Adrenal gland (tissue), 12 donors: ENCODE measurements around the gene PLEKHA5. TPM values are rescaled to one million over a fixed set of nuclear protein-coding genes. Genes with fewer than 3 reads are reported as not detected.
"Not testable (repeated sequence)": the region's sequence is repeated elsewhere in the genome, so short reads cannot be mapped to it uniquely, and the experiment has no call there.

ENCODE experiments used
- DNase-seq, 7 donors: peaks; one replicate each; pipeline ENCODE4 v3.0.0-alpha.2; 2019 to 2020
- H3K27ac ChIP-seq, 5 donors: fragments of 200-600 bp; sonication (generic) in 4 of 5; 1 replicate in 3 of 5; 2 replicates in 2 of 5; pipeline versions ENCODE4 v1.5.1 to v1.8.0; 2016 to 2020; ENCODE audit warnings: mild to moderate bottlenecking in 1 of 5
- H3K27me3 ChIP-seq: fragments of 200-600 bp; 2 replicates; pipeline ENCODE4 v1.8.0; 2021
- H3K36me3 ChIP-seq, 2 donors: fragments of 200-600 bp; replicated peaks in 1 of 2; 1 replicate in 1 of 2; 2 replicates in 1 of 2; pipeline versions ENCODE4 v1.5.1 to v1.8.0; 2018 to 2022
- H3K4me1 ChIP-seq, 2 donors: fragments of 200-600 bp; replicated peaks in 1 of 2; 1 replicate in 1 of 2; 2 replicates in 1 of 2; pipeline versions ENCODE4 v1.5.1 to v1.8.0; 2018 to 2021
- H3K4me3 ChIP-seq, 4 donors: fragments of 200-600 bp; sonication (generic) in 3 of 4; one replicate each; pipeline ENCODE4 v1.5.1; 2016 to 2018
- H3K9me3 ChIP-seq, 3 donors: fragments of 200-600 bp; sonication (generic) in 1 of 3; replicated peaks in 1 of 3; 1 replicate in 2 of 3; 2 replicates in 1 of 3; pipeline versions ENCODE4 v1.5.1 to v1.8.0; 2016 to 2021
- CTCF ChIP-seq, 6 experiments: fragments of 450-650 bp in 4 of 6; fragments of 200-600 bp in 2 of 6; sonication (generic) in 1 of 6; IDR thresholded peaks; 1 replicate in 5 of 6; 2 replicates in 1 of 6; pipeline versions ENCODE4 v1.5.1 to v1.8.0; 2016 to 2021; ENCODE audit warnings: antibody characterized with exemption in 6 of 6, mild to moderate bottlenecking in 2 of 6, moderate library complexity in 1 of 6
- POLR2A ChIP-seq, 2 donors: fragments of 450-650 bp; IDR thresholded peaks; one replicate each; pipeline ENCODE4 v1.6.1; 2017; ENCODE audit warnings: antibody characterized with exemption in 2 of 2, mild to moderate bottlenecking in 2 of 2, moderate library complexity in 1 of 2
- WGBS, 4 donors: extraction: QIAGEN DNeasy Blood & Tissue Kit in 2 of 4; methylation state at CpG; one replicate each; pipeline versions ENCODE4 v1.1.5 to v1.1.7; 2013 to 2017; 5-methylcytosine and 5-hydroxymethylcytosine counted together
- intact Hi-C, 2 donors: fragments of 100-400 bp; cut with DNase I; formaldehyde crosslinking; loops; one replicate each; pipeline versions ENCODE4 v1.14.1 to v1.15.0; 2022 to 2023
- polyA plus RNA-seq, 3 donors: library from polyadenylated mRNA; stranded (reverse); fragments of 200-250 nt in 2 of 3; fragments of 350-450 nt in 1 of 3; fragmentation: Illumina TruSeq in 1 of 3; extraction: RNeasy Lipid Tissue Mini Kit (QIAGEN cat#74804) in 1 of 3; gene quantifications; one replicate each; pipeline ENCODE4 v1.2.3, GENCODE V29; 2013 to 2014
- total RNA-seq, 9 donors: library from RNA; depleted of rRNA in 4 of 9; stranded (reverse); fragments of >200 nt in 4 of 9; fragments of 120-200 nt in 1 of 9; fragmentation: NEBNext Ultra II Directional in 1 of 9; extraction: Animal tissue kit (Norgen Biotek cat#: 25700) in 1 of 9; gene quantifications; one replicate each; pipeline versions ENCODE4 v1.1.0 to v1.2.4, GENCODE V29; 2013 to 2023
- donor health status: healthy with polysubstance abuse.
- donor health status: Bipolar disorder and iron deficiency.
- donor health status: DM: yes; HTN: yes; CAD: no.
- donor health status: DM: no; HTN: no; CAD: no.
- donor health status: DM: no; HTN: no; CAD: no.
- donor health status: DM: yes; HTN: yes; CAD: no.

Gene PLEKHA5
- total and polyA plus RNA-seq, 12 donors: 26.1 to 165 (median 95.7) TPM

- intact Hi-C loops: no loop called here
- H3K4me3 ChIP-seq: no peak overlapping the region
- DNase-seq: no peak
- H3K36me3 ChIP-seq: no peaks in the 10 kb centered on the region
- TF ChIP-seq POLR2A (IDR thresholded peaks at IDR 0.05) (no peak), CTCF (IDR thresholded peaks at IDR 0.05) (no peak)
- H3K27ac ChIP-seq: no peak overlapping the region
- H3K9me3 ChIP-seq: no peaks in the 10 kb centered on the region
- WGBS, 4 donors: 89 to 94% (median 92%) methylated on average over 3 of the region's 3 CpGs
- H3K4me1 ChIP-seq: peaks cover 12 to 47% of the 10 kb centered on the region in 2 donors
- H3K27me3 ChIP-seq: no peaks in the 10 kb centered on the region
Measured at GRCh38 chr12:19224746-19225145, 95.2 kb downstream of the PLEKHA5 start.

GRCh38 chr12:19227190-19227879 is 97.8 kb downstream of the PLEKHA5 start:
- no peaks in the 10 kb centered on the region for H3K9me3 ChIP-seq
- no peaks in the 10 kb centered on the region for H3K27me3 ChIP-seq
- H3K36me3 ChIP-seq: no peaks in the 10 kb centered on the region
- DNase-seq: no peak
- peaks cover 12 to 41% of the 10 kb centered on the region in 2 donors for H3K4me1 ChIP-seq
- intact Hi-C loops: no loop called here
- H3K4me3 ChIP-seq: peak overlapping the region in 1 of 4 donors; percentile 4
- WGBS, 4 donors: 33 to 44% (median 38%) methylated on average over 2 of the region's 2 CpGs
- TF ChIP-seq CTCF (IDR thresholded peaks at IDR 0.05) (no peak), POLR2A (IDR thresholded peaks at IDR 0.05) (no peak)
- H3K27ac ChIP-seq: peak overlapping the region in 2 of 5 donors; percentile 34 to 51

- H3K4me3 ChIP-seq: peak overlapping the region in 1 of 4 donors; percentile 4
- H3K27me3 ChIP-seq: no peaks in the 10 kb centered on the region
- no peaks in the 10 kb centered on the region for H3K36me3 ChIP-seq
- intact Hi-C loops: no loop called here
- no peak for TF ChIP-seq POLR2A (IDR thresholded peaks at IDR 0.05)
- TF ChIP-seq CTCF (IDR thresholded peaks at IDR 0.05): no peak
- H3K9me3 ChIP-seq: no peaks in the 10 kb centered on the region
- DNase-seq: no peak
- peaks cover 12 to 40% of the 10 kb centered on the region in 2 donors for H3K4me1 ChIP-seq
- WGBS, 4 donors: 74 to 82% (median 80%) methylated on average over 1 of the region's 1 CpG
- H3K27ac ChIP-seq: peak overlapping the region in 3 of 5 donors; percentile 6 to 51 (median 34)
Measured at GRCh38 chr12:19227880-19228210, 98.3 kb downstream of the PLEKHA5 start.

GRCh38 chr12:19229021-19229420 is 99.5 kb downstream of the PLEKHA5 start:
- H3K27me3 ChIP-seq, H3K4me3 ChIP-seq, H3K27ac ChIP-seq, H3K36me3 ChIP-seq, DNase-seq, intact Hi-C loops, H3K9me3 ChIP-seq: not testable (repeated sequence)
- peaks cover 16 to 39% of the 10 kb centered on the region in 2 donors for H3K4me1 ChIP-seq
- 90 to 97% (median 93%) methylated on average over 6 of the region's 6 CpGs for WGBS, 4 donors

- no peak for DNase-seq
- no peaks in the 10 kb centered on the region for H3K27me3 ChIP-seq
- 91 to 96% (median 96%) methylated on average over 4 to 37 of the region's 37 CpGs for WGBS, 4 donors
- peaks cover 27 to 49% of the 10 kb centered on the region in 2 donors for H3K4me1 ChIP-seq
- no peak overlapping the region for H3K4me3 ChIP-seq
- no peaks in the 10 kb centered on the region for H3K9me3 ChIP-seq
- no peak overlapping the region for H3K27ac ChIP-seq
- TF ChIP-seq CTCF (IDR thresholded peaks at IDR 0.05): no peak
- no peak for TF ChIP-seq POLR2A (IDR thresholded peaks at IDR 0.05)
- H3K36me3 ChIP-seq: no peaks in the 10 kb centered on the region
- intact Hi-C loops: no loop called here
Measured at GRCh38 chr12:19230299-19230866, 100.8 kb downstream of the PLEKHA5 start.
